ENCODE data around the gene RGL1.
"Not testable (repeated sequence)": the region's sequence is repeated elsewhere in the genome, so short reads cannot be mapped to it uniquely, and the experiment has no call there.

Gene RGL1

GRCh38 chr1:183804916-183805841 lies at the start of gene RGL1:
Gene RGL1 (plus strand): TSS chr1:183805120. CDS start chr1:183805298, 178 bp downstream.
- DNase-seq (ENCODE audit: low spot score), result no peak

GRCh38 chr1:183756326-183756725 lies 48.6 kb upstream of the RGL1 start:
- no peak for DNase-seq (ENCODE audit: low spot score)

GRCh38 chr1:183757061-183757460 lies 47.9 kb upstream of the RGL1 start:
- no peak for DNase-seq (ENCODE audit: low spot score)

DNA sequence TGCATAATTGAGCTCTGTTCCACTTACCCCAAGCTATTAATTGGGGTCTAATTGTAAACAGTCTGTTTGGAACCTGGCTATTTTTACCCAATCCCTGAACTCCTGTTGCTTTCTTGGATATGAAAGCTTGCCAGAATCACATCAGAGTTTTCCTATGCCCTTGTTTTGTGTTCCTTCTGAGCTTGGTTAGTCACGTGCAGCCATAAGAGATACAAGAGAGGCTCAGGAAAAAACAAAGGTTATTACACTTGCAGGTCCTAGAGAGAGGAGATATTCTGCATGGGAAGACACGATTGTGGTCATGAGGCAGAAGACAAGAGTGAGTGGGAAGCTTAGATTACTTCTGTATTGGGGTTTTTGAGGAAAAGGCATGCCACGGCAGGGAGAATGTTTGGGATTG lies 46.0 kb upstream of the RGL1 start:
- DNase-seq (ENCODE audit: low spot score), result no peak

- DNase-seq (ENCODE audit: low spot score), result no peak
Measured at GRCh38 chr1:183760661-183761060, 44.3 kb upstream of the RGL1 start.

DNA sequence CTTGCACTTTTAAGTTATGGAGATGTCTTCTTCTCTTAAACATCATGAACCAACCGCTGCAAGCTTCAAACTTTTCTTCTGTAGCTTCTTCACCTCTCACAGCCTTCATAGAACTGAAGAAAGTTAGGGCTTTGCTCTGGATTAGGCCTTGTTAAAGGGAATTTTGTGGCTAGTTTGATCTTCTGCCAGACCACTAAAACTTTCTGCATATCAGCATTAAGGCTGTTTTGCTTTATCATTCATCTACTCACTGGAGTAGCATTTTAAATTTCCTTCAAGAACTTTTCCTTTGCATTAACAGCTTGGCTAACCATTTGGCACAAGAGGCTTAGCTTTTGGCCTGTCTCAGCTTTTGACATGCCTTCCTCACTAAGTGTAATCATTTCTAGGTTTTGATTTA lies 43.0 kb upstream of the RGL1 start:
- no peak for DNase-seq (ENCODE audit: low spot score)

- DNase-seq (ENCODE audit: low spot score), result not testable (repeated sequence)
Measured at GRCh38 chr1:183762856-183763255, 42.1 kb upstream of the RGL1 start.

DNA sequence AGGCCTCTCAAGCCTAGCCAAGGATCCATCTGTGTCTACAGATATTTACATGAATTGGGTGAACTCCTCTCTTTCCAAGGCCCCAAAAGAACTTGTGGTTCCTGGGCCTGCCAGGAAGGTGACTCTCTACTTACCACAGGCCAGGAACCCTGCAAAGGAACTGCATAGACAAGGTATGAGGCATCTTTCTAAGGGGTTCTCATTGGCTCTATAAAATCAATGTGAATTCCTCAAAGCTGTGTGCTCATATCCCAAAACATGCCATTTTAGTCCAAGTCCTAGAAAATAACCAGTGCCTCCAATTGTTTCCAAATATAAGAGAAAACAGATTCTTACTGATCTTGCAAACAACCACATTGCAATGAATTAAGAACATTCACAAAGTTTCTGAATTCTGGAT lies 39.9 kb upstream of the RGL1 start:
- no peak for DNase-seq (ENCODE audit: low spot score)

DNA sequence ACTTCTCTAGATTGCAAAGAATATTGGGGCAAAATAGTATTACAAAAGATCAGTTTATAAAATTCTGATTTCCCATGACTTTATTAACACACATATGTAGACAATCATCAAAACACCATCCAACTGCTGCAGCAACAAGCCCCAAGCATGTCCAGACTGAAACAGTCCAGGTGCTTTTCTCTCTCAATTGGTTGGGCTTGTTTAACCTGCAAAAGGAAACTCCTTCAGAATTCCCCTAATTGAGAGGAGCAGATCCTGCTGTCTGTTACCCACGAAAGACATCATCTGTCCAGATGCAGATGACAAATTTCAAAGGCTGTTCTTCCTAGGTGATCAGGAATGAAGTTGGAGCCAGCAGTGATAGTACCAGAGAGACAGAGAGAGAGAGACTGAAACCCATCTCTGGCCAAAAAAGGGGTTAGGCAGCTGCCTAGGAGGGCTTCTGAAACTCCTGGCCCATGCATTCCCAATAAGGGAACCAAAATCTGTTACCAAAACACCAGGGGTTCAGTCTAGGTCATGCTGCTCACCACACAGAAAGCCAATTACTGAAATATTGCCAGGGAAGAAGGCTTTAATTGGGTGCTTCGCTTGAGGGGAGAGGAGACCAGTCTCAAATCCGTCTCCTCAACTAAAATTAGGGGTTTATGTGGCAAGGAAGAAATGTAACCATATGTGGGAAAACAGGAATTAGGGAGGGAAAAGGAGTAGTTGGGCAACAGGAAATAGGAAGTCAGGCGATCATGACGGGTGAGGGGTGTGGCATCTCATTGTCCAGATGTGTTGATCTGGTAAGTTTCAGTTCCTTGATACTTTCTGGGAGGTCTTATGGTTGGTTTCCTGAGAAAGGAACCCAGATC lies 34.7 kb upstream of the RGL1 start:
- DNase-seq (ENCODE audit: low spot score), result no peak

DNA sequence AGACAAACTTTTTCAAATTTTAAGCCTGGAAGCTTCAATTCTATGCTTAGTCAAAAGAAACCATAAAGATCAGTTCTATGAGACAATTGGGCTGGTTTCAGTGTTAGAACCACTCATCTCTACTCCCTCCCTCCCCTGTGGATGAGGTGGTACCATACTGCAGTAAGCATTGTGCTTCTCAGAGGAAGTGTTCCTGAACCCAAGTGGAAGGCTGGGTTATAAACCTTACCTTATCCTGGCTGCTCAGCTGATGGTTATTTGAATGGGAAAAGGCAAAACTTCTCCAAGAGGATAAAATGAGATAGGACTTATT lies 34.1 kb upstream of the RGL1 start:
- no peak for DNase-seq (ENCODE audit: low spot score)

- DNase-seq (ENCODE audit: low spot score), result no peak
Measured at GRCh38 chr1:183773482-183774274, 31.2 kb upstream of the RGL1 start.

DNA sequence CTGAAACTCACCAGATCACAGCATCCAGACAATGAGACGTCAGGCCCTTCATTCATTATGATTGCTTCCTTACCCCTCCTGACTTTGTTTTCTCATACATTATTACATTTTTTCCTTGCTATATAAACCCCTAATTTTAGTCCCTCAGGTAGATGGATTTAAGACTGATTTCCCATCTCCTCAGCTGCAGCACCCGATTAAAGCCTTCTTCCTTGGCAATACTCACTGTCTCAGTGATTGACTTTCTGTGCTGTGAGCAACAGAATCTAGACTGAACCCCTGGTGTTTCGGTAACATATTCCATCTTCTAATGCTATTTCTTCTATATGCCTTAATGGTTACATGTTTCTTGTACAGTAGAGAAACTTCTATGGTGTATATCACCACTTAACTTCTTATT lies 30.0 kb upstream of the RGL1 start:
- DNase-seq (ENCODE audit: low spot score), result no peak

- no peak for DNase-seq (ENCODE audit: low spot score)
Measured at GRCh38 chr1:183776731-183777130, 28.2 kb upstream of the RGL1 start.

DNA sequence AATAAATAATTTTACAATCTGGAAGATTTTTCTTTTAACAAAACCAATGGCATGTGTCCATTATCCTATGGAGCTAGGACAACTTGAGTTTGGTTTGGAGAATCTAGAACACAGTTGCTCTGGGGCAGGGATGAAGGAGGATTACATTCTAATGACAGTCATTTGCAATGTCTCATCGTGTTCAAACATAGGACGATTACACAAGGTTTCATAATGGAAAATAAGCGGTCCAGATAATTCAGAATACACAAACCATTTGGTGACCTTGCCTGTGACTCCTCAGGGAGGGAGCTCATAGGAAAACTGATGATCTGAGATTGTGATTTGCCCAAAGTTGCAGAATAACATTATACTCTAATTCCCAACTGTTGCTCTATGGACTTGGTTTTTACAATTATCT lies 27.6 kb upstream of the RGL1 start:
- no peak for DNase-seq (ENCODE audit: low spot score)

GRCh38 chr1:183778045-183778444 lies 26.9 kb upstream of the RGL1 start:
- DNase-seq (ENCODE audit: low spot score), result no peak

DNA sequence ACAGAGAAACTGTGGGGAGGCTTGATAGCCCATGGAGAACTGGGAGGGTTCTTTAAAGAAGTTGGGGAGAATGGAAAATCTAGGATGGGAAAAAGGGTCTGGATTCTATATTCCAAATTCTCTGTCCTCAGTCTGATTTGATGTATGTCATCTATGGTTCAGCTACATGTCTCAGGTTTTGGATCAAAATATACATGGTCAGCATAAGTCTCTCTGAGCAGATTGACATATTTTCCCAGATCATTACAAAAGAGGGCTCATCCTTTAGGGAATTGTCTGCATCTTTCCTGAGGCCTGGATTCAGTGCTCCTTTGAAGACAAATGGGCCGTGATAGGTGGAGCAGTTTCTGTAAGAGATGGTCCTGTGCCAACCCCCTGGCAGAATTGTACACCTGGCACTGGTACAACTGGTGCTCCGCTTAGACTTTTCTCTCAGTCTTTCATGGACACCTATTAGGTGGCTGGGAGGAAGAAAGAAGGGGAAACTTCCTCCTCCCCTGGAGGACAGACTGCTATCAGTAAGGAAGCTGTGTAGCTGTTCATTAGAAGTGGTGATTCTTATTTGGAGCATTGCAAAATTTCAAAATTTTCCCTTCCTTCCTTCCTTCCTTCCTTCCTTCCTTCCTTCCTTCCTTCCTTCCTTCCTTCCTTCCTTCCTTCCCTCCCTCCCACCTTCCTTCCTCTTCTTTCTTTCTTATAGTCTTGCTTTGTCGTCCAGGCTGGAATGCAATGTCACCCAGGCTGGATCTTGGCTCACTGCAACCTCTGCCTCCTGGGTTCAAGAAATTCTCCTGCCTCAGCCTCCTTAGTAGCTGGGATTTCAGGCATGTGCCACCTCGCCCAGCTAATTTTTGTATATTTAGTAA lies 26.1 kb upstream of the RGL1 start:
- DNase-seq (ENCODE audit: low spot score), result no peak

GRCh38 chr1:183780159-183780558 lies 24.8 kb upstream of the RGL1 start:
- no peak for DNase-seq (ENCODE audit: low spot score)

DNA sequence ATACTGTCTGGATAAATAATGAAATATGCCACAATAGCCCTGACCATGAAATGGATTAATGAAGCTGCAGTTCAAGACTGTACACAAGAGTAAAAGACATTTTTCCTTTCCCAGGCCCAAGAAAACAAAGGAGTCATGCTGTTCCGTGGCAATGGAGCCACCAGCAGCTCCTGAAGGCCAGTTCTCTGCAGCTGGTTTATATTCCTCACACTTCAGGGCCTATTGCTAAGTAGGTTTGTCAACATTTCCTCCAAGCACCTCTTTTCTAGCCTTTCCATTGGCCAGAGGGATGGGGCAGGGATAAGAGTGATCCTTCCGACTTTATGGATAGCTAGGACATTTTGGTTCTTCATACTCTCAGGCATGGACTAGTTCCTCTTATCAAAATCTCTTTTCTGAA lies 24.2 kb upstream of the RGL1 start:
- no peak for DNase-seq (ENCODE audit: low spot score)

DNA sequence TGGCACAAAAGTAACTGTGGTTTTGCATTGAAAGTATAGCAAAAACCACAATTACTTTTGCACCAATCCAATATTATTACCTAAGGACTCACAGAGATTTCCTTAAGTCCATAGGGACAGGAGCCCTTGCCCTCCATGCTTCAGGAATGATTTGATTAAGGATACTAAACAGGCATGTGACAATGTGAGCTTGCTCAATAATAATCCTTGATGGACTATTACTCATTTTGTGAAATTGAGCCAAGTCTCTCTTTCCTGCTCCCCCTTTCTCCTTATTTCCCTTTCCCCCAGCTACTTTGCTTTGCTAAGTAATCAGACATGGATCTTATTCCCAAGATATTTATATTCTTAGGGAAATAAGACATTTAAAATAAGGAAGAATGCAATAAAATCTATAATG lies 21.6 kb upstream of the RGL1 start:
- DNase-seq (ENCODE audit: low spot score), result no peak

DNA sequence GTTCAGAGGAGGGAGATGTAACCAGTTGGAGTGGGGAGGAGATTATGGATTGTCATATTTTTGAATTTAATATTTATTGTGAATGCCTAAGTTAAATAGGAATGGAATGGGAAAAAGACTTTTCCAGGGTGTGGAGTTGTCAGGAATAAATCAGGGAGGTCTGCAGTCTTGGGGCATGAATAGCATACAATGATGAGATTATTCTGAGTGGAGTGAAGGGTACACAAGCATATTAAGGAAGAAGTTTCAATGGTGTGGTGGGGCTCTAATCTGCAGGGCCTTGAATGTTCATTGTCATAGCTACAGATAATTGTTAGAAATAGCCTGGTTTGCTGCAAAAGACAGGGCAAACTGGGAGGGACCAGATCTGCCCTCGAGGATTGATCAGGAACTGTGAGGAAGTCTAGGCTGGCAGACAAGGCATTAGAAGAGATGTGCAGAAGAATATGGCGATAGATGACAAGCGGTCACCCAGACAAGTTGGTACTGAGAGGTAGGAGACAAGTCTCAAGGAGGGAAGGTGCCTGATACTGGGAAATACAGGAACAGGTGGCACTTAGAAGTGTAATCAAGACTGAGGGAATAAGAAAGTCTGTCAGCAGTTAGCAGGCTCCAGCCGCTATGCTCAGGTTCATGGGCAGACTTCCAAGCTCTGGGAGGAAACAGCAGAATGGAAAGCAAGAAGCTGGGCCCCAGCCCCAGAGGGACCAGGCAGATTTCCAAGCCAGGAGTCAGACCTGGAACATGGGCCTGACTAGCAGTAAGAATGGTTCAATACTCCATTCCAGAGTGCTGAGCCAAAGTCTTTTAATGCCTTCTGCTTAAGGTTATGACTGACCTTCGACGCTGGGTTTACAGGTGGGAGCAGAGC lies 20.9 kb upstream of the RGL1 start:
- DNase-seq (ENCODE audit: low spot score), result no peak
